RWPE2 (cell line): ENCODE data around the gene OCIAD2.

Experiments
- ATAC-seq: fragments of 200-7000 bp; cut with Tn5 transposase; 3 replicates; pipeline ENCODE4 v1.9.1; 2021; ENCODE audit warnings: low read depth
- DNase-seq: peaks from one replicate; pipeline ENCODE4 v3.0.0-alpha.2; 2020; ENCODE audit warnings: low spot score
- H3K27ac ChIP-seq: fragments of 450-650 bp; 2 replicates; pipeline ENCODE4 v1.5.1; 2017; ENCODE audit warnings: mild to moderate bottlenecking; ENCODE audit not compliant: poor library complexity, severe bottlenecking
- H3K27me3 ChIP-seq: fragments of 250-450 bp; sonication (Bioruptor Pico); 2 replicates; pipeline ENCODE4 v1.5.1; 2021; ENCODE audit warnings: mild to moderate bottlenecking, moderate library complexity; ENCODE audit not compliant: insufficient read depth, poor library complexity, severe bottlenecking
- H3K36me3 ChIP-seq: fragments of 250-450 bp; sonication (Bioruptor Pico); 2 replicates; pipeline ENCODE4 v1.5.1; 2020; ENCODE audit warnings: low read depth, mild to moderate bottlenecking, moderate library complexity
- H3K4me1 ChIP-seq: fragments of 250-450 bp; sonication (Bioruptor Pico); 2 replicates; pipeline ENCODE4 v1.5.1; 2021; ENCODE audit warnings: mild to moderate bottlenecking, moderate library complexity; ENCODE audit not compliant: insufficient read depth, poor library complexity, severe bottlenecking
- H3K4me3 ChIP-seq: fragments of 250-450 bp; sonication (Bioruptor Pico); 2 replicates; pipeline ENCODE4 v1.5.1; 2021; ENCODE audit warnings: mild to moderate bottlenecking, moderate library complexity; ENCODE audit not compliant: severe bottlenecking
- H3K9me3 ChIP-seq: fragments of 250-450 bp; sonication (Bioruptor Pico); 2 replicates; pipeline ENCODE4 v1.5.1; 2021; ENCODE audit warnings: mild to moderate bottlenecking, moderate library complexity; ENCODE audit not compliant: severe bottlenecking
- CTCF ChIP-seq: fragments of 450-650 bp; IDR thresholded peaks from one replicate; pipeline ENCODE4 v1.5.1; 2017; ENCODE audit warnings: mild to moderate bottlenecking, moderate library complexity; ENCODE audit not compliant: poor library complexity, severe bottlenecking

The OCIAD2 gene

GRCh38 chr4:48910511-48910910 is 3.9 kb upstream of the OCIAD2 start:
- ATAC-seq = no peak

GRCh38 chr4:48909697-48910096 is 3.1 kb upstream of the OCIAD2 start:
- peak; percentile 95 for ATAC-seq
- peaks cover 5% of the 10 kb centered on the region for H3K36me3 ChIP-seq
- H3K27ac ChIP-seq = peak overlapping the region; percentile 85
- H3K9me3 ChIP-seq = no peaks in the 10 kb centered on the region
- H3K27me3 ChIP-seq = no peaks in the 10 kb centered on the region
- H3K4me1 ChIP-seq = peaks cover 40% of the 10 kb centered on the region
- no peak overlapping the region for H3K4me3 ChIP-seq
- peak; percentile 94 for DNase-seq
- TF ChIP-seq CTCF = peak; percentile 9

More at GRCh38 chr4:48910511-48910910, 3.9 kb upstream of the OCIAD2 start:
- Histone ChIP-seq H3K4me1 (peaks cover 35% of the 10 kb centered on the region), H3K36me3 (no peaks in the 10 kb centered on the region), H3K27me3 (no peaks in the 10 kb centered on the region), H3K4me3 (no peak overlapping the region), H3K27ac (peak overlapping the region; percentile 85), H3K9me3 (no peaks in the 10 kb centered on the region)
- DNase-seq = no peak
- no peak for TF ChIP-seq CTCF

GRCh38 chr4:48908687-48909086 is 2.1 kb upstream of the OCIAD2 start:
- no peak for TF ChIP-seq CTCF
- Histone ChIP-seq H3K4me3 (no peak overlapping the region), H3K4me1 (peaks cover 32% of the 10 kb centered on the region), H3K27ac (peak overlapping the region; percentile 85), H3K9me3 (no peaks in the 10 kb centered on the region), H3K36me3 (peaks cover 15% of the 10 kb centered on the region), H3K27me3 (no peaks in the 10 kb centered on the region)
- ATAC-seq (no peak), DNase-seq (no peak)

GRCh38 chr4:48907706-48908477 is 1.3 kb upstream of the OCIAD2 start:
- Histone ChIP-seq H3K36me3 (peaks cover 23% of the 10 kb centered on the region), H3K4me1 (peaks cover 28% of the 10 kb centered on the region), H3K4me3 (no peak overlapping the region), H3K27ac (peak overlapping the region; percentile 85), H3K9me3 (no peaks in the 10 kb centered on the region), H3K27me3 (no peaks in the 10 kb centered on the region)
- no peak for DNase-seq
- no peak for TF ChIP-seq CTCF
- ATAC-seq = no peak
